H9 (cell line): ENCODE results near the gene NECAP2. TPM values are rescaled to one million over a fixed set of nuclear protein-coding genes. Genes with fewer than 3 reads are reported as not detected.

Experiments
- DNase-seq: peaks from one replicate; pipeline ENCODE4 v3.0.0-alpha.2; 2017
- H2AFZ ChIP-seq: one replicate; pipeline ENCODE4 v1.6.1; 2013; ENCODE audit warnings: mild to moderate bottlenecking, low read length, control low read depth, moderate library complexity
- H2AK5ac ChIP-seq: 2 replicates; pipeline ENCODE4 v1.6.1; 2013; ENCODE audit warnings: low read length, control low read depth, mixed read lengths; ENCODE audit not compliant: insufficient read length
- H2BK120ac ChIP-seq: one replicate; pipeline ENCODE4 v1.6.1; 2013; ENCODE audit warnings: low read depth, mild to moderate bottlenecking, low read length, control low read depth, inconsistent platforms; ENCODE audit not compliant: poor library complexity, severe bottlenecking
- H2BK12ac ChIP-seq: 2 replicates; pipeline ENCODE4 v1.6.1; 2013; ENCODE audit warnings: low read length, control low read depth, mixed read lengths, low read depth; ENCODE audit not compliant: insufficient read length
- H2BK15ac ChIP-seq: 2 replicates; pipeline ENCODE4 v1.6.1; 2013; ENCODE audit warnings: low read depth, low read length, control low read depth
- H2BK20ac ChIP-seq: one replicate; pipeline ENCODE4 v1.6.1; 2013; ENCODE audit warnings: low read depth, mild to moderate bottlenecking, low read length, control low read depth, inconsistent platforms; ENCODE audit not compliant: poor library complexity, severe bottlenecking
- H2BK5ac ChIP-seq: 2 replicates; pipeline ENCODE4 v1.6.1; 2013; ENCODE audit warnings: low read length, control low read depth, mixed read lengths; ENCODE audit not compliant: insufficient read length
- H3K14ac ChIP-seq: 2 replicates; pipeline ENCODE4 v1.6.1; 2013; ENCODE audit warnings: low read length, control low read depth; ENCODE audit not compliant: insufficient read depth
- H3K18ac ChIP-seq: 2 replicates; pipeline ENCODE4 v1.6.1; 2013; ENCODE audit warnings: low read depth, mild to moderate bottlenecking, mixed read lengths, low read length, control low read depth; ENCODE audit not compliant: insufficient read length
- H3K23ac ChIP-seq: 2 replicates; pipeline ENCODE4 v1.6.1; 2013; ENCODE audit warnings: low read length, control low read depth, mixed read lengths, low read depth; ENCODE audit not compliant: insufficient read length
- H3K23me2 ChIP-seq: 2 replicates; pipeline ENCODE4 v1.6.1; 2013; ENCODE audit warnings: low read depth, mild to moderate bottlenecking, mixed read lengths, low read length, control low read depth; ENCODE audit not compliant: insufficient read length, poor library complexity, severe bottlenecking
- H3K27ac ChIP-seq: 2 replicates; pipeline ENCODE4 v1.5.1; 2013; ENCODE audit warnings: low read length, control low read depth, mixed read lengths, low read depth; ENCODE audit not compliant: insufficient read length
- H3K27me3 ChIP-seq: 2 replicates; pipeline ENCODE4 v1.6.1; 2013; ENCODE audit warnings: low read length, control low read depth, inconsistent platforms; ENCODE audit not compliant: insufficient read depth
- H3K4ac ChIP-seq: 2 replicates; pipeline ENCODE4 v1.6.1; 2013; ENCODE audit warnings: low read depth, mild to moderate bottlenecking, control low read depth, inconsistent platforms, low read length, moderate library complexity
- H3K4me1 ChIP-seq: 2 replicates; pipeline ENCODE4 v1.6.1; 2013; ENCODE audit warnings: low read length, control low read depth, inconsistent platforms; ENCODE audit not compliant: insufficient read depth
- H3K4me2 ChIP-seq: 2 replicates; pipeline ENCODE4 v1.6.1; 2013; ENCODE audit warnings: low read length, control low read depth, mixed read lengths; ENCODE audit not compliant: insufficient read length, insufficient read depth
- H3K56ac ChIP-seq: 2 replicates; pipeline ENCODE4 v1.6.1; 2013; ENCODE audit warnings: low read depth, mild to moderate bottlenecking, mixed read lengths, low read length, control low read depth; ENCODE audit not compliant: insufficient read length
- H3K79me1 ChIP-seq: 2 replicates; pipeline ENCODE4 v1.6.1; 2013; ENCODE audit warnings: low read depth, mild to moderate bottlenecking, moderate library complexity, low read length, control low read depth, inconsistent platforms; ENCODE audit not compliant: insufficient read depth, poor library complexity, severe bottlenecking
- H3K79me2 ChIP-seq: 2 replicates; pipeline ENCODE4 v1.6.1; 2013; ENCODE audit warnings: low read length, control low read depth, inconsistent platforms; ENCODE audit not compliant: insufficient read depth
- H3K9ac ChIP-seq: 2 replicates; pipeline ENCODE4 v1.6.1; 2013; ENCODE audit warnings: low read length, control low read depth, mixed read lengths; ENCODE audit not compliant: insufficient read length; ENCODE audit errors: extremely low read depth
- H3K9me3 ChIP-seq: one replicate; pipeline ENCODE4 v1.6.1; 2013; ENCODE audit warnings: low read depth, low read length, inconsistent platforms; ENCODE audit not compliant: control insufficient read depth
- H3T11ph ChIP-seq: one replicate; pipeline ENCODE4 v1.6.1; 2013; ENCODE audit warnings: mild to moderate bottlenecking, low read length, control low read depth, inconsistent platforms
- H4K20me1 ChIP-seq: one replicate; pipeline ENCODE4 v1.6.1; 2013; ENCODE audit not compliant: control insufficient read depth, insufficient read length, insufficient read depth
- H4K5ac ChIP-seq: 2 replicates; pipeline ENCODE4 v1.6.1; 2013; ENCODE audit warnings: low read depth, mild to moderate bottlenecking, mixed read lengths, low read length, control low read depth; ENCODE audit not compliant: insufficient read length
- H4K8ac ChIP-seq: replicated peaks from 2 replicates; pipeline ENCODE4 v1.6.1; 2013; ENCODE audit warnings: low read length, control low read depth, mixed read lengths, low read depth; ENCODE audit not compliant: insufficient read length
- H4K91ac ChIP-seq: 2 replicates; pipeline ENCODE4 v1.6.1; 2013; ENCODE audit warnings: low read depth, mild to moderate bottlenecking, moderate library complexity, mixed read lengths, low read length, control low read depth; ENCODE audit not compliant: insufficient read length
- H3K27ac Mint-ChIP-seq, 3 experiments: 2 replicates in 2 of 3; 3 replicates in 1 of 3; pipeline ENCODE4 v1.8.0; 2020 to 2021; ENCODE audit warnings: mixed read lengths in 3 of 3, mild to moderate bottlenecking in 1 of 3, moderate library complexity in 1 of 3
- H3K27me3 Mint-ChIP-seq: 2 replicates; pipeline ENCODE4 v1.8.0; 2021; ENCODE audit warnings: low read depth, mild to moderate bottlenecking, moderate library complexity, mixed read lengths
- H3K36me3 Mint-ChIP-seq, 3 experiments: 2 replicates in 2 of 3; 3 replicates in 1 of 3; pipeline ENCODE4 v1.8.0; 2020 to 2021; ENCODE audit warnings: low read depth in 3 of 3, mixed read lengths in 3 of 3; ENCODE audit not compliant: insufficient read depth in 1 of 3
- H3K4me1 Mint-ChIP-seq, 2 experiments: 2 replicates each; pipeline ENCODE4 v1.8.0; 2020; ENCODE audit warnings: mixed read lengths in 2 of 2
- H3K4me3 Mint-ChIP-seq, 2 experiments: 2 replicates in 1 of 2; 3 replicates in 1 of 2; pipeline ENCODE4 v1.8.0; 2020 to 2021; ENCODE audit warnings: mild to moderate bottlenecking in 2 of 2, mixed read lengths in 2 of 2, moderate library complexity in 1 of 2
- H3K9me3 Mint-ChIP-seq, 2 experiments: 2 replicates in 1 of 2; 3 replicates in 1 of 2; pipeline ENCODE4 v1.8.0; 2020; ENCODE audit warnings: mild to moderate bottlenecking in 2 of 2, mixed read lengths in 2 of 2, moderate library complexity in 1 of 2
- WGBS: extraction: QIAGEN DNeasy Blood & Tissue Kit; methylation state at CpG from one replicate; pipeline ENCODE4 v1.1.7; 2013; ENCODE audit warnings: missing lambda C conversion rate, low lambda C conversion rate, mixed read lengths; ENCODE audit not compliant: insufficient read length; ENCODE audit errors: extremely low coverage; 5-methylcytosine and 5-hydroxymethylcytosine counted together
- total RNA-seq: library from RNA; stranded (reverse); gene quantifications from 2 replicates; pipeline ENCODE4 v1.2.1, GENCODE V29; 2021
- TF ChIP-seq, protein P1 (sequence below): fragments of 200-600 bp; sonication (generic); conservative IDR thresholded peaks from 3 replicates; pipeline ENCODE4 v1.8.0; 2021; ENCODE audit warnings: antibody characterized with exemption, mild to moderate bottlenecking

Gene NECAP2
- total RNA-seq, 1 experiment from 2014 or later: 33.2 TPM

DNA sequence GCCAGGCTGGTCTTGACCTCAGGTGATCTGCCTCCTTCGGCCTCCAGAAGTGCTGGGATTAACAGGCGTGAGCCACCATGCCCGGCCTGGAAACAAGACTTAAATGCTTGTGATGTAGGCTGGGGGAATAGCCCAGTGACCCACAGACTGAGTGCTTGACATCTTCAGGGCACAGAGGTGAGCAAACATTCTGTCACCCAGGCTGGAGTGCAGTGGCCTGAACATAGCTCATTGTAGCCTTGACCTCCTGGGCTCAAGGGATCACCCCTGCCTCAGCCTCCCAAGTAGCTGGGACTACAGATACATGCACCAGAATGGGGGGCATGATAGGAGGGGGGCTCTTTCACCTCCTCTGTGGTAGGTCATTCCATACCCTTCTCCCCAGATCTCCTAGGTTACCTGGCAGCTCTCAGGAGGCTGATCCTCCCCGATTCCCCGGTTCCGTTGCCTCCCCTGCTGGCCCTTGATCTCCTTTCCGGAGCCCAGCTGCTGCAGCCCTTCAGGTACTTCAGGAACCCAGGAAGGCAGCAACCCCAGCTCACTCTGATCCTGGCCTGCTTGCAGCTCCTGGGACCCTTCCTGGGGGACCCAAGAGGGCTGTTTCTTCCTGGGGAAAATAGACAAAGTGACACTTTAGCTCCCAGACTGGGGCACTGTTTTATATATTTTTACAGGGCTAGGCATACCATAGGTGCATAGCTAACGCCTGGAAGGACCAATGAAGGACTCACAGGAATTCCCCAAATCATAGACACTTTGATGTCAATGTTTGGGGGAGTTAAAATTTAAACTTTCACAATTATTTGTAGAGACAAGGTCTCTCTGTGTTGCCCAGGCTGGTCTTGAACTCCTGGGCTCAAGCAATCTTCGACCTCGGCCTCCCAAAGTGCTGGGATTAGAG, 15.1 kb upstream of the NECAP2 start:
- H3K23ac ChIP-seq: no peak overlapping the region
- no peak overlapping the region for H3T11ph ChIP-seq
- peaks cover 3% of the 10 kb centered on the region; the same call in 1 of the 2 replicates for H3K4me1 ChIP-seq
- H3K36me3 Mint-ChIP-seq: no peaks in the 10 kb centered on the region
- H2BK5ac ChIP-seq: no peak overlapping the region
- WGBS: no CpG with 5 or more reads among the region's 10 CpGs
- H3K79me2 ChIP-seq: no peaks in the 10 kb centered on the region
- H3K27me3 ChIP-seq: no peaks in the 10 kb centered on the region; the same call in 1 of the 2 replicates
- no peak overlapping the region for H3K4me2 ChIP-seq
- peaks cover 7 to 9% of the 10 kb centered on the region in 2 experiments for H3K4me1 Mint-ChIP-seq
- H2BK12ac ChIP-seq: no peak overlapping the region
- H4K91ac ChIP-seq: no peak overlapping the region
- H3K27ac ChIP-seq: no peak overlapping the region
- no peaks in the 10 kb centered on the region for H3K9me3 ChIP-seq
- TF ChIP-seq, protein P1, sequence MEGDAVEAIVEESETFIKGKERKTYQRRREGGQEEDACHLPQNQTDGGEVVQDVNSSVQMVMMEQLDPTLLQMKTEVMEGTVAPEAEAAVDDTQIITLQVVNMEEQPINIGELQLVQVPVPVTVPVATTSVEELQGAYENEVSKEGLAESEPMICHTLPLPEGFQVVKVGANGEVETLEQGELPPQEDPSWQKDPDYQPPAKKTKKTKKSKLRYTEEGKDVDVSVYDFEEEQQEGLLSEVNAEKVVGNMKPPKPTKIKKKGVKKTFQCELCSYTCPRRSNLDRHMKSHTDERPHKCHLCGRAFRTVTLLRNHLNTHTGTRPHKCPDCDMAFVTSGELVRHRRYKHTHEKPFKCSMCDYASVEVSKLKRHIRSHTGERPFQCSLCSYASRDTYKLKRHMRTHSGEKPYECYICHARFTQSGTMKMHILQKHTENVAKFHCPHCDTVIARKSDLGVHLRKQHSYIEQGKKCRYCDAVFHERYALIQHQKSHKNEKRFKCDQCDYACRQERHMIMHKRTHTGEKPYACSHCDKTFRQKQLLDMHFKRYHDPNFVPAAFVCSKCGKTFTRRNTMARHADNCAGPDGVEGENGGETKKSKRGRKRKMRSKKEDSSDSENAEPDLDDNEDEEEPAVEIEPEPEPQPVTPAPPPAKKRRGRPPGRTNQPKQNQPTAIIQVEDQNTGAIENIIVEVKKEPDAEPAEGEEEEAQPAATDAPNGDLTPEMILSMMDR: no peak
- H2BK15ac ChIP-seq: no peak overlapping the region
- no peak overlapping the region for H3K56ac ChIP-seq
- H2BK120ac ChIP-seq: no peak overlapping the region
- no peak overlapping the region for H3K14ac ChIP-seq
- no peak for DNase-seq
- no peak overlapping the region for H3K4ac ChIP-seq
- H3K27ac Mint-ChIP-seq: no peak overlapping the region
- H2AFZ ChIP-seq: no peak overlapping the region
- peaks cover 3% of the 10 kb centered on the region; the same call in 1 of the 2 replicates for H3K27me3 Mint-ChIP-seq
- H2AK5ac ChIP-seq: no peak overlapping the region
- H3K18ac ChIP-seq: no peak overlapping the region
- H3K79me1 ChIP-seq: no peaks in the 10 kb centered on the region
- H3K23me2 ChIP-seq: no peaks in the 10 kb centered on the region
- no peak overlapping the region for H3K4me3 Mint-ChIP-seq
- no peaks in the 10 kb centered on the region for H4K20me1 ChIP-seq
- H3K9me3 Mint-ChIP-seq: no peaks in the 10 kb centered on the region
- H3K9ac ChIP-seq: no peak overlapping the region
- H4K8ac ChIP-seq: no peak overlapping the region
- H2BK20ac ChIP-seq: no peak overlapping the region
- H4K5ac ChIP-seq: no peak overlapping the region
